ENCODE measurements around the gene TMEM235.

Gene TMEM235

DNA sequence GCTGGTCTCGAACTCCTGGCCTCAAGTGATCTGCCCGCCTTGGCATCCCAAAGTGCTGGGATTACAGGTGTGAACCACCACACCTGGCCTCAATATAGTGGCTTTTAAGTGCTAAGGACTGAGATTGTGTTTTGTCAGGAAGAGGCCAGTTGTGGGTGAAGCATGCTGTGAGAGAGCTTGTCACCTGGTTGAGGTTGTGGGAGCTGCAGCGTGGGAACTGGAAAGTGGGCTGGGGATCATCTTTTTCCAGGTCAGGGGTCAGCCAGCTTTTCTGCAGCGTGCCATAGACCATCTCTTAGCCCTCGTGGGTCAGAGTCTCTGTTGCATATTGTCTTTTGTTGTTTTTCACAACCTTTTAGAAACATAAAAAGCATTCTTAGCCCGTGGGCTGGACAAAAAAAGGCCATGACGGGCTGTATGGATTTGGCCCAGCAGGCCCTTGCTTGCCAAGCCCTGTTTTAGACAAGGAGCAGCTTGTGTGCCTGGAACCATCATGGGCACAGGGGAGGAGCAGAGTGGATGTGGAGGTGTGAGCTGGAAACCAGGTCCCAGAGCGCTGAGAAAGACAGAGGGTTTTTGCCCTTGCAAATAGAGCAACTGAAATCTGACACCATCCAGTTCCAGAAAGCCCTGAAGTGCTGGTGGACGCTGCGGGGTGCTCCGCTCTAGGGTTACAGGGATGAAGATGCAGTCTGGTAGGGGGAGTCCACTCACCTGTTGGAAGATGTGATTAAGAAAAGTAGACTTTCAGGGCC, 11.9 kb upstream of the TMEM235 start:
- no peak overlapping the region for H3K27ac ChIP-seq (ENCODE audit: low read length)
- H3K9ac ChIP-seq (ENCODE audit: low read length in 2 of 2): no peak overlapping the region

DNA sequence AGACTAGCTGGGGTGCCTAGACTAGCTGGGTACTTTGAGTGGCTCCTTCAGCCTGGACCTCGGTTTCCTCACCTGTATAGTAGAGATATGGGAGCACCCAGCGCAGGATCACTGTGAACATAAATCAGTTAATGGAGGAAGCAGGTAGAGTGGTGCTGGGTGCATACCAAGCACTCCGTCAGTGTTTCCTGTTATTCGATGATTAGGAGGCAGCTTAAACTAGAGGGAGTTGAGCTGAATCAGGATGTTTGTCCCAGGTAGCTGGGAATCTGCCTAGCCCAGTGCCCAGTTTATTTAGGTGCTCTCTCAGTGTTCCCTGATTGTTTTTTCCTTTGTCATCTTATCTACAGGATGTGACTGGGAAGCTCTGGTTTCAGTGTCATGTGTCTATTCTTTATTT, 8.4 kb upstream of the TMEM235 start:
- Histone ChIP-seq H3K4me3 (ENCODE audit: low read length in 2 of 2) (no peak overlapping the region), H3K27me3 (ENCODE audit: control insufficient read depth in 1 of 2, insufficient read depth in 2 of 2, low read length in 2 of 2) (no peaks in the 10 kb centered on the region), H3K27ac (ENCODE audit: low read length) (peak overlapping the region; percentile 11), H3K4me1 (ENCODE audit: control insufficient read depth, insufficient read depth, low read length) (no peaks in the 10 kb centered on the region), H3K9ac (ENCODE audit: low read length in 2 of 2) (no peak overlapping the region), H3K36me3 (ENCODE audit: control insufficient read depth in 2 of 2, insufficient read depth in 2 of 2, low read length in 2 of 2) (no peaks in the 10 kb centered on the region), H3K9me3 (ENCODE audit: control insufficient read depth in 2 of 2, low read length in 2 of 2) (no peaks in the 10 kb centered on the region)

More for the DNA sequence above, 11.9 kb upstream of the TMEM235 start:
- Histone ChIP-seq H3K4me3 (ENCODE audit: low read length in 2 of 2) (no peak overlapping the region), H3K4me1 (ENCODE audit: control insufficient read depth, insufficient read depth, low read length) (peaks cover under 1% of the 10 kb centered on the region), H3K9me3 (ENCODE audit: control insufficient read depth in 2 of 2, low read length in 2 of 2) (no peaks in the 10 kb centered on the region), H3K36me3 (ENCODE audit: control insufficient read depth in 2 of 2, insufficient read depth in 2 of 2, low read length in 2 of 2) (no peaks in the 10 kb centered on the region), H3K27me3 (ENCODE audit: control insufficient read depth in 1 of 2, insufficient read depth in 2 of 2, low read length in 2 of 2) (peaks cover 0 to 1% of the 10 kb centered on the region in 2 donors)

DNA sequence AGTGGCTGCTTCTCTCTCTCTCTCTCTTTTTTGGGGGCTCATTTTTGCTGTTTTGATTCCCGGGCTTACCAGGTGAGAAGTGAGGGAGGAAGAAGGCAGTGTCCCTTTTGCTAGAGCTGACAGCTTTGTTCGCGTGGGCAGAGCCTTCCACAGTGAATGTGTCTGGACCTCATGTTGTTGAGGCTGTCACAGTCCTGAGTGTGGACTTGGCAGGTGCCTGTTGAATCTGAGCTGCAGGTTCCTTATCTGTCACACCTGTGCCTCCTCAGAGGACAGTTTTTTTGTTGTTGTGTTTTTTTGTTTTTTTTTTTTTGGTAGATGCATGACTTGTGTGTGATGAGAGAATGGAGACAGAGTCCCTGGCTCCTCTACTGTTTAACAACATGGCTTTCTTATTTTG, 7.7 kb upstream of the TMEM235 start:
- Histone ChIP-seq H3K4me3 (ENCODE audit: low read length in 2 of 2) (no peak overlapping the region), H3K27ac (ENCODE audit: low read length) (no peak overlapping the region), H3K4me1 (ENCODE audit: control insufficient read depth, insufficient read depth, low read length) (no peaks in the 10 kb centered on the region), H3K9me3 (ENCODE audit: control insufficient read depth in 2 of 2, low read length in 2 of 2) (no peaks in the 10 kb centered on the region), H3K9ac (ENCODE audit: low read length in 2 of 2) (no peak overlapping the region), H3K27me3 (ENCODE audit: control insufficient read depth in 1 of 2, insufficient read depth in 2 of 2, low read length in 2 of 2) (no peaks in the 10 kb centered on the region), H3K36me3 (ENCODE audit: control insufficient read depth in 2 of 2, insufficient read depth in 2 of 2, low read length in 2 of 2) (no peaks in the 10 kb centered on the region)

DNA sequence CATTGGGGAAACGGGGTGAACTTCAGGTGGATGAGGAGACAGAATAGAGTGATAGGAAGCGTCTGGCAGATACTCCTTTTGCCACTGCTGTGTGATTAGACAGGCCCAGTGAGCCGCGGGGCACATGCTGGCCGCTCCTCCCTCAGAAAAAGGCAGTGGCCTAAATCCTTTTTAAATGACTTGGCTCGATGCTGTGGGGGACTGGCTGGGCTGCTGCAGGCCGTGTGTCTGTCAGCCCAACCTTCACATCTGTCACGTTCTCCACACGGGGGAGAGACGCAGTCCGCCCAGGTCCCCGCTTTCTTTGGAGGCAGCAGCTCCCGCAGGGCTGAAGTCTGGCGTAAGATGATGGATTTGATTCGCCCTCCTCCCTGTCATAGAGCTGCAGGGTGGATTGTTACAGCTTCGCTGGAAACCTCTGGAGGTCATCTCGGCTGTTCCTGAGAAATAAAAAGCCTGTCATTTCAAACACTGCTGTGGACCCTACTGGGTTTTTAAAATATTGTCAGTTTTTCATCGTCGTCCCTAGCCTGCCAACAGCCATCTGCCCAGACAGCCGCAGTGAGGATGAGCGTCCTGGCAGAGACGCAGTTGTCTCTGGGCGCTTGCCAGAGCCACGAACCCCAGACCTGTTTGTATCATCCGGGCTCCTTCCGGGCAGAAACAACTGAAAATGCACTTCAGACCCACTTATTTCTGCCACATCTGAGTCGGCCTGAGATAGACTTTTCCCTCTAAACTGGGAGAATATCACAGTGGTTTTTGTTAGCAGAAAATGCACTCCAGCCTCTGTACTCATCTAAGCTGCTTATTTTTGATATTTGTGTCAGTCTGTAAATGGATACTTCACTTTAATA, 7.0 kb upstream of the TMEM235 start:
- Histone ChIP-seq H3K4me3 (ENCODE audit: low read length in 2 of 2) (no peak overlapping the region), H3K9ac (ENCODE audit: low read length in 2 of 2) (no peak overlapping the region), H3K27me3 (ENCODE audit: control insufficient read depth in 1 of 2, insufficient read depth in 2 of 2, low read length in 2 of 2) (no peaks in the 10 kb centered on the region), H3K4me1 (ENCODE audit: control insufficient read depth, insufficient read depth, low read length) (no peaks in the 10 kb centered on the region), H3K36me3 (ENCODE audit: control insufficient read depth in 2 of 2, insufficient read depth in 2 of 2, low read length in 2 of 2) (no peaks in the 10 kb centered on the region), H3K9me3 (ENCODE audit: control insufficient read depth in 2 of 2, low read length in 2 of 2) (no peaks in the 10 kb centered on the region), H3K27ac (ENCODE audit: low read length) (no peak overlapping the region)

DNA sequence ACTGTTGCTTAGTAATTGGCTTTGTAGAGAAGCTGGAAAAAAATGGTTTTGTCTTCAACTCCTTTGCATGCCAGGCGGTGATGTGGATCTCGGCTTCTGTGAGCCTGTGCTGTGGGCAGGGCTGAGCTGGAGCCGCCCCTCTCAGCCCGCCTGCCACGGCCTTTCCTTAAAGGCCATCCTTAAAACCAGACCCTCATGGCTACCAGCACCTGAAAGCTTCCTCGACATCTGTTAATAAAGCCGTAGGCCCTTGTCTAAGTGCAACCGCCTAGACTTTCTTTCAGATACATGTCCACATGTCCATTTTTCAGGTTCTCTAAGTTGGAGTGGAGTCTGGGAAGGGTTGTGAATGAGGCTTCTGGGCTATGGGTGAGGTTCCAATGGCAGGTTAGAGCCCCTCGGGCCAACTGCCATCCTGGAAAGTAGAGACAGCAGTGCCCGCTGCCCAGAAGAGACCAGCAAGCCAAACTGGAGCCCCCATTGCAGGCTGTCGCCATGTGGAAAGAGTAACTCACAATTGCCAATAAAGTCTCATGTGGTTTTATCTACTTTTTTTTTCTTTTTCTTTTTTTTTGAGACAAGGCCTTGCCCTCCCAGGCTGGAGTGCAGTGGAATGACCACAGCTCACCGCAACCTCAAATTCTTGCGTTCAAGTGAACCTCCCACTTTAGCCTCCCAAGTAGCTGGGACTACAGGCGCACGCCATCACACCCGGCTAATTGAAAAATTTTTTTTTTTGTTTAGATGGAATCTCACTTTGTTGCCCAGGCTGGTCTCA, 6.2 kb upstream of the TMEM235 start:
- Histone ChIP-seq H3K36me3 (ENCODE audit: control insufficient read depth in 2 of 2, insufficient read depth in 2 of 2, low read length in 2 of 2) (no peaks in the 10 kb centered on the region), H3K9me3 (ENCODE audit: control insufficient read depth in 2 of 2, low read length in 2 of 2) (no peaks in the 10 kb centered on the region), H3K27ac (ENCODE audit: low read length) (no peak overlapping the region), H3K27me3 (ENCODE audit: control insufficient read depth in 1 of 2, insufficient read depth in 2 of 2, low read length in 2 of 2) (no peaks in the 10 kb centered on the region), H3K9ac (ENCODE audit: low read length in 2 of 2) (no peak overlapping the region), H3K4me1 (ENCODE audit: control insufficient read depth, insufficient read depth, low read length) (no peaks in the 10 kb centered on the region), H3K4me3 (ENCODE audit: low read length in 2 of 2) (no peak overlapping the region)

DNA sequence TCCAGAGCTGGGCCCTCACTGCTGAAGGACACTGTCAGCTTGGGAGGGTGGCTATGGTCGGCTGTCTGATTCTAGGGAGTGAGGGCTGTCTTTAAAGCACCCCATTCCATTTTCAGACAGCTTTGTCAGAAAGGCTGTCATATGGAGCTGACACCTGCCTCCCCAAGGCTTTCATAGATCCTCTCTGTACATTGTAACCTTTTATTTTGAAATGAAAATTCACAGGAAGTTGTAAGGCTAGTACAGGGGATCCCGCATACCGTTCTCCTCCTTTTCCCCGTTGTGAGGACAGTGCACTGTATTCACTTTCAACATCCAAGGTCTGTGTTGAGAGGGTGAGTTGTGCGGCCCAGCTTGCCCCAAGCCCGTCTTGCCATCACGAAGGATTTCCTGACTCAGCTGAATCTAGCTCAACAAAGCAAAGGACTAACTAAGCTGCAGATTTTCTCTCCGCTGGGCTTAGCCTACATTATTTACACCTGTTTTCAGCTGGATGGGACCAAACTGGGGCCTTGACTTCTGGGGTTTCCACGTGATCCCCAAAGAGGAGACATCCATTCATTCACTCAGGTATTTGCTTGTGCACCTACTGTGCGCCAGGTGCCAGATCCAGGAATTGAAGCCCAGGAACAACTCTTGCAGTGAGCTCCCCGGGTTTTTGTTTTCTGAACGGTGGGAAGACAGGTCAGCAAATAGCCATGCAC, 5.2 kb upstream of the TMEM235 start:
- Histone ChIP-seq H3K27ac (ENCODE audit: low read length) (no peak overlapping the region), H3K9me3 (ENCODE audit: control insufficient read depth in 2 of 2, low read length in 2 of 2) (no peaks in the 10 kb centered on the region), H3K4me3 (ENCODE audit: low read length in 2 of 2) (no peak overlapping the region), H3K27me3 (ENCODE audit: control insufficient read depth in 1 of 2, insufficient read depth in 2 of 2, low read length in 2 of 2) (peaks cover 8 to 9% of the 10 kb centered on the region in 2 donors), H3K4me1 (ENCODE audit: control insufficient read depth, insufficient read depth, low read length) (no peaks in the 10 kb centered on the region), H3K9ac (ENCODE audit: low read length in 2 of 2) (no peak overlapping the region), H3K36me3 (ENCODE audit: control insufficient read depth in 2 of 2, insufficient read depth in 2 of 2, low read length in 2 of 2) (no peaks in the 10 kb centered on the region)

DNA sequence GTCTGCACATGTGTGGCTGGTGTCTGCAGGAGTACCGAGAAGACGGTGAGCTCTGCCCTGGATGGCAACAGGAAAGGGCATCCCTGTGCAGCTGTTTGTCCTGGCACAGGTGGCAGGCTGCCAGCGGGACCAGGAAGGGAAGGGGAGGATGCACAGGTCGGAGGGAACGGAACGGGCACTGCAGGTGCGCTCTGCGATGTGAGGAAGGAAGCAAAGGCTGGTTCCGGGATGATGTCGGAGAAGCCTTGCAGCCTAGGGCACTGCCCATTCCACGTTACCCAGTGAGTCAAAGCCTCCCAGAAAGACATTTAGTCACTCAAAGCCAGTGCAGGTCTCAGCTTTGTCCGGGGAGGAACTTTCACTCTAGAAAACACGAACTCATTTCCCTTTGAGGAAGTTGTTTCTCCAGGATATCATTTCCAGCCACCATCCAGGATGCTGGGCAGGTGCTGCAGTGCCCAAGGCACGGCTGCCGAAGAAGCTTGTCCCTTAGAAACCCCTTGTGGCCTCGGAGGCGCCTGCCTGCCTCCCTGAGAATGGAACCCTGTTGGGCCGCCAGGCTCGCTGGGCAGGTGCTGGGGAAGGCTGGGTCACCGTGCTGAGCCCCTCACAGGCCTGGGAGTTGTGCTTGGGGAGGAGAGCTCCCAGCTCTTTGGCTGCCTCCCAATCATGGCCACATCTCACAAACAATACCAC, 4.5 kb upstream of the TMEM235 start:
- Histone ChIP-seq H3K9ac (ENCODE audit: low read length in 2 of 2) (no peak overlapping the region), H3K4me3 (ENCODE audit: low read length in 2 of 2) (no peak overlapping the region), H3K4me1 (ENCODE audit: control insufficient read depth, insufficient read depth, low read length) (peaks cover 2% of the 10 kb centered on the region), H3K27ac (ENCODE audit: low read length) (no peak overlapping the region), H3K27me3 (ENCODE audit: control insufficient read depth in 1 of 2, insufficient read depth in 2 of 2, low read length in 2 of 2) (peaks cover 11 to 14% of the 10 kb centered on the region in 2 donors), H3K36me3 (ENCODE audit: control insufficient read depth in 2 of 2, insufficient read depth in 2 of 2, low read length in 2 of 2) (no peaks in the 10 kb centered on the region), H3K9me3 (ENCODE audit: control insufficient read depth in 2 of 2, low read length in 2 of 2) (no peaks in the 10 kb centered on the region)

DNA sequence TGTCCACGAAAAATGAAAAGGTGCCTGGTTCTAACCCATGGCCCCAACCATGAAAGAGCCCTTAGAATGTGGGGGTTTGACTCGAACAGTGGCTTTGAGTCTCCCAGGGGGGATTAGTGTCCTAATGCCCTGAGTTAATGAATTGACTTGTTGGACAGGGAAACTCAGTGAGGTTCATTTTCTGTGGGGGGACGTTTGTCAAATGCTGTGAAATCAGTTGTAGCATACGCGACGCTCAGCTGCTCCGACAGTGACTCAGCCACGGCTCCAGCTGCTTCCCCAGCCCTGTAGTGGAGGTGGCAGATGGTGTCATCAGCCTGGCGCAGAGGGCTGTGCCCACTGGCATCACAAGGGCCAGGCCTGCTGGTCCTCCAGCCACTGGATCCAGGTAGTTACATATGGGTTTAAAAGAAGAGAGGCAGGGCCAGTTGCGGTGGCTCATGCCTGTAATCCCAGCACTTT, 3.9 kb upstream of the TMEM235 start:
- peaks cover 2% of the 10 kb centered on the region for H3K4me1 ChIP-seq (ENCODE audit: control insufficient read depth, insufficient read depth, low read length)
- no peaks in the 10 kb centered on the region for H3K9me3 ChIP-seq (ENCODE audit: control insufficient read depth in 2 of 2, low read length in 2 of 2)
- peaks cover 15 to 20% of the 10 kb centered on the region in 2 donors for H3K27me3 ChIP-seq (ENCODE audit: control insufficient read depth in 1 of 2, insufficient read depth in 2 of 2, low read length in 2 of 2)
- H3K36me3 ChIP-seq (ENCODE audit: control insufficient read depth in 2 of 2, insufficient read depth in 2 of 2, low read length in 2 of 2): no peaks in the 10 kb centered on the region
- H3K4me3 ChIP-seq (ENCODE audit: low read length in 2 of 2): no peak overlapping the region
- H3K9ac ChIP-seq (ENCODE audit: low read length in 2 of 2): no peak overlapping the region
- H3K27ac ChIP-seq (ENCODE audit: low read length): no peak overlapping the region

DNA sequence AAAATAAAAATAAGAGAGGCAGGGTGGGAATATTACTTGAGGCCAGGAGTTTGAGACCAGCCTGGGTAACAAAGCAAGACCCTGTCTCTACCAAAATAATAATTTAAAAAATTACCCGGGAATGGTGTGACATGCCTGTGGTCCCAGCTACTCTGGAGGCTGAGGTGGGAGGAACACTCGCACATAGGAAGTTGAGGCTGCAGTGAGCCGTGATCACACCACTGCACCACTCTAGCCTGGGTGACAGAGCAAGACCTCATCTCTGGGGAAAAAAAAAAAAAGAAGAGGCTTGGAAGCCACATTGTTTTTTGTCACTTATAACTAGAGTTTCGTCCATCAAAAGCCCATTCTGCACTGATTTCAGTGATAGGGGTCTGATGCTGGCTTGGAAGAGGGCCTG, 3.3 kb upstream of the TMEM235 start:
- H3K27ac ChIP-seq (ENCODE audit: low read length): no peak overlapping the region
- no peak overlapping the region for H3K9ac ChIP-seq (ENCODE audit: low read length in 2 of 2)
- H3K27me3 ChIP-seq (ENCODE audit: control insufficient read depth in 1 of 2, insufficient read depth in 2 of 2, low read length in 2 of 2): peaks cover 21 to 27% of the 10 kb centered on the region in 2 donors
- no peaks in the 10 kb centered on the region for H3K9me3 ChIP-seq (ENCODE audit: control insufficient read depth in 2 of 2, low read length in 2 of 2)
- H3K4me3 ChIP-seq (ENCODE audit: low read length in 2 of 2): no peak overlapping the region
- H3K4me1 ChIP-seq (ENCODE audit: control insufficient read depth, insufficient read depth, low read length): peaks cover 2% of the 10 kb centered on the region
- H3K36me3 ChIP-seq (ENCODE audit: control insufficient read depth in 2 of 2, insufficient read depth in 2 of 2, low read length in 2 of 2): no peaks in the 10 kb centered on the region

Measured in stomach smooth muscle (tissue), 2 donors.